NAMALWA (cell line): ENCODE measurements around the gene MYO10.

ENCODE experiments used
- DNase-seq: peaks from one replicate; pipeline ENCODE4 v3.0.0-alpha.2; 2015; ENCODE audit warnings: low spot score

The MYO10 gene

GRCh38 chr5:16617274-16617968 is 318.7 kb downstream of the MYO10 start:
- DNase-seq, result no peak

GRCh38 chr5:16616536-16617273 is 319.4 kb downstream of the MYO10 start, which contains the start of gene RETREG1:
Gene RETREG1, minus strand, starts transcription at chr5:16616997. Its CDS starts 26 bp downstream, at chr5:16616971.
- no peak for DNase-seq

GRCh38 chr5:16615741-16616535 is 320.1 kb downstream of the MYO10 start:
- no peak for DNase-seq

- DNase-seq, result no peak
Observed at GRCh38 chr5:16612007-16612406, 324.1 kb downstream of the MYO10 start.
